ENCODE data around the gene GFOD1.
A peak's percentile ranks its signal among the peaks of the same experiment; 100 is the strongest.
"Not testable (repeated sequence)": the region's sequence is repeated elsewhere in the genome, so short reads cannot be mapped to it uniquely, and the experiment has no call there.

Gene GFOD1

GRCh38 chr6:13438126-13438525, 49.3 kb downstream of the GFOD1 start:
- DNase-seq = peak; percentile 57

GRCh38 chr6:13437218-13437996, 50.0 kb downstream of the GFOD1 start:
- no peak for DNase-seq

GRCh38 chr6:13436399-13437217, 50.8 kb downstream of the GFOD1 start:
- no peak for DNase-seq

- DNase-seq = no peak
These were observed 51.7 kb downstream of the GFOD1 start for GRCh38 chr6:13435477-13436246.

- no peak for DNase-seq
These were observed 52.6 kb downstream of the GFOD1 start for GRCh38 chr6:13434777-13435176.

GRCh38 chr6:13434135-13434775, 53.1 kb downstream of the GFOD1 start:
- not testable (repeated sequence) for DNase-seq

GRCh38 chr6:13433709-13434121, 53.7 kb downstream of the GFOD1 start:
- peak; percentile 73 for DNase-seq

GRCh38 chr6:13432526-13433184, 54.7 kb downstream of the GFOD1 start:
- DNase-seq = peak; percentile 80

GRCh38 chr6:13431861-13432465, 55.4 kb downstream of the GFOD1 start:
- DNase-seq = peak; percentile 59

GRCh38 chr6:13431059-13431656, 56.2 kb downstream of the GFOD1 start:
- DNase-seq = no peak

GRCh38 chr6:13429406-13429753, 58.0 kb downstream of the GFOD1 start:
- no peak for DNase-seq

- no peak for DNase-seq
These were observed 58.6 kb downstream of the GFOD1 start for GRCh38 chr6:13428583-13429405.

GRCh38 chr6:13427801-13428582, 59.4 kb downstream of the GFOD1 start:
- peak; percentile 58 for DNase-seq

GRCh38 chr6:13427316-13427715, 60.1 kb downstream of the GFOD1 start:
- no peak for DNase-seq

GRCh38 chr6:13425943-13426931, 61.2 kb downstream of the GFOD1 start:
- DNase-seq = no peak

GRCh38 chr6:13425270-13425873, 62.0 kb downstream of the GFOD1 start:
- DNase-seq = no peak

- no peak for DNase-seq
These were observed 64.1 kb downstream of the GFOD1 start for GRCh38 chr6:13423252-13423651.

GRCh38 chr6:13422681-13423221, 64.6 kb downstream of the GFOD1 start:
- peak; percentile 31 for DNase-seq

Data from inflammatory macrophage treated with lipopolysaccharide for 4 hours (primary cell).